GM19239 (cell line): ENCODE data around the gene AQP1.

Experiments
- DNase-seq: peaks from one replicate; pipeline ENCODE4 v3.0.0; 2011; ENCODE audit warnings: low spot score; ENCODE audit not compliant: insufficient read length
- FAIRE-seq: peaks from 2 replicates; lab custom pipeline; 2011; peaks lifted over from hg19 to GRCh38; lab: Jason Lieb, UNC

Gene AQP1

DNA sequence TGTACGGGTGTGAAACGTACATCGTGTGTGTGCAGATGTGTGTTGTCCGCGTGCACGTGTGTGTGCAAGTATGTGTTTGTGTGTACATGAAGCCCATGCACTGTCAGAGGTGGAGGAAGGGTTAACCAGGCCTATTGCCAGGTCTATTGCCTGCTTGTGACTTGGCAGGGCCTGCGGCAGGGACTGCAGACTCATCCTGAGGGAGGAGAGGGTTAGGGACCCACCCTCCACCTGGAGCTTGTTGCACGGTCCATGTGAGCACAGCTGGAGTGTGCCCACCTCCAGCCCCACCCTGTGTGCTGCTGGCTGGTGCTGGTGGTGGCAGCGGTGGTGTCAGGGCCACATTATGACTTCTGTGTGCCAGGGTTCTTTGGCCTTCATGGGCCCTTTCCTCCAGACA is 7.1 kb upstream of the AQP1 start:
- no peak for FAIRE-seq
- no peak for DNase-seq

- no peak for FAIRE-seq
- DNase-seq, result no peak
Observed at GRCh38 chr7:30905078-30906012, 6.3 kb upstream of the AQP1 start.

GRCh38 chr7:30906014-30906413 is 5.6 kb upstream of the AQP1 start:
- DNase-seq, result no peak
- no peak for FAIRE-seq

DNA sequence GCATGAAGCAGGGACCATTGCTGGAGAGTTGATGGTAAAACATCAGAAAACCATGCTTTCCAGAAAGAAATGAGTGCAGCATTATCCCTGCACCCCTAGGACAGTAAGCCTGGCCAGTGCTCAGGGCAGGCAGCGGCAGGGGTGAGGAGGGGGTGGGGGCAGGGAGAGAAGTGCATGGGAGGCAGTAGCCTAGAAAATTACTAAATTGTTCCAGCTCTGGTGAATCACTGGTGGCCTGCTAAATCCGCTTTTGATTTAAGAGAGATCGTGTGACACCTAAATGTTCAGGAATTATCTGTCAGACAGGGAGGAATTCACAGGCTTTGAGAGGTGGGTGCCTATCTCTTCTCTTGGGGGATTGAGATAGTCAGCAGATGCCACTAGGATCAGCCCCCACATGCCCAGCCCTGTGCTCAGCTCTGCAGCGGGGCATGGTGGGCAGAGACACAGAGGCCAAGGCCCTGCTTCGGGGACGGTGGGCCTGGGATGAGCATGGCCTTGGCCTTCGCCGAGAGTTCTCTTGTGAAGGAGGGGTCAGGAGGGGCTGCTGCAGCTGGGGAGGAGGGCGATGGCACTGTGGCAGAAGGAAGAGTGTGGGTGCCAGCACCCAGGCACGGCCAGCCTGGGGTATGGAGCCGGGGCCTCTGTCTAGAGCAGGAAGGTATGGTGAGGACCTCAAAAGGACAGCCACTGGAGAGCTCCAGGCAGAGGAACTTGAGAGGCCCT is 5.0 kb upstream of the AQP1 start:
- FAIRE-seq, result no peak
- no peak for DNase-seq

DNA sequence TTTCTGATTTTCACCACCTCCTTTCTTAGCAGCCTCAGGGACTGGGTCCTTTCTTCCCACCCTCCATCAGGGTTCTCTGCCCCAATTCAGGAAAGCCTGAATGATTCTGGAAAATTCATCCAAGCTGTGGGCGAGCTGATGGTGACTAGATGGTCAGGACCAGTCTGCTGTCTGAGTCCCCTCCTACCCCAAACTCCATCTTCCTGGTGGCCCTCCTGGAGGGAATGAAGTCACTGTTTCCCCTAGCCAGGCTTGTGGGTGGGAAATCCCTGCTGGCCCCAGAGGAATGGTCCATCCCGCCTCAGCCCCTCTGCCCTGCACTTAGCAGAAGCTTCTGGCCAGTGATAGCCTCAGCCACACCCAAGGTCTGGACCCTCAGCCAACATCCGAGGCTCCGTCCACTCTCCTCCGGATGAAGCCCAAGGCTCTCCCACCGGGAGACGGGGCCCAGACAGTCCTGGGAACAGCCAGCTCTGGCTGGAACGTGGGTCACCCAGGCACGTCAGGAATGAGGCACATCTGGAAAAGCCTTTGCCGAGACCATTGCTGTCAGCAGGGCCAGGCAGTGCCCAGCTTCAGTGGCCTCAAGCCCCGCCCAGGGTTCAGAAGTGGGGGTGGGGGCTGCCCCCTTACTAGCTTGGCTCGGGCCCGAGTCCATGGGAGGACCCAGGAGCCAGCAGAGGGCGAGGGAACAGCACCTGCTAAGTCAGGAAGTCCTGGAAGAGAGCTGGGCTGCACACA is 4.0 kb upstream of the AQP1 start:
- FAIRE-seq (no peak), DNase-seq (no peak)

DNA sequence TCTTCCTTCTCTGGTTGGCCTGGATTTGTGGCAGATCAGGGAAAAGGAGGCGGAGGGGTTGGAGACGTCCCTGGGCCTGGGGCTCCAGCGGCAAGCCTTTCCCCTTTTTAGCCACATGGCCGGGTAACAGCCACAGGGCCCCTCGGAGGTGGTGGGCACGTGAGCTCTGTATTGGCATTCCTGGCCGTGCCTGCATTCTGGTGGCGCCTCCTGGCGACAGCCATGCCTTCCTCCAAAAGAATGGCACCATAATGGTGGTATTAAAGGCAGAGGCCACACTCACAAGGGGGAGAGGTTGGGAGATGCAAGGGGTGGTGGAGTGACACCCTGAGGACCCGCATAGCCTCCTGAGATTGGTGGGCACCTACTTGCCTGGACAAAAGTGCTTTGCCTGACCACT is 3.0 kb upstream of the AQP1 start:
- no peak for FAIRE-seq
- DNase-seq, result no peak

DNA sequence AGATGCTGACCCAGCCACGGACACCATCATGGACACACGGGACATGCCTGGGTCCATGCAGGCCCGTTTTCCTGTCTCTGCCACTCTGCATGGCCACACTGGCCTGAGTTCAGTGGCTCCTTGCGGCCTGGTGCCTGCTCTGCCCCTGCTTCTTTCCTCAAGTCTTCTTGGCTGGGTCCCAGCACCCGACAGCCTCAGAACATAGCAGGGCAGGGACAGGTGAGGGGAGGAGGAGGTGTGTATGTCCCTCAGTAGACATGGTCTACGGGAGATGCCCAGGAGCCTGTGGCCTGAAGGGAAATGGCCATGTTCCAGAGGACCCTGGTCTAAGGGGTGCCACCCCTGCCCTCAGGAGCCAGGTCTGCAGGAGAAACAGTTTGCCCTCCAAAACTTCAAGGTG is 2.2 kb upstream of the AQP1 start:
- FAIRE-seq (no peak), DNase-seq (no peak)

- FAIRE-seq (no peak), DNase-seq (no peak)
Observed at GRCh38 chr7:30910411-30911073, 1.1 kb upstream of the AQP1 start.

DNA sequence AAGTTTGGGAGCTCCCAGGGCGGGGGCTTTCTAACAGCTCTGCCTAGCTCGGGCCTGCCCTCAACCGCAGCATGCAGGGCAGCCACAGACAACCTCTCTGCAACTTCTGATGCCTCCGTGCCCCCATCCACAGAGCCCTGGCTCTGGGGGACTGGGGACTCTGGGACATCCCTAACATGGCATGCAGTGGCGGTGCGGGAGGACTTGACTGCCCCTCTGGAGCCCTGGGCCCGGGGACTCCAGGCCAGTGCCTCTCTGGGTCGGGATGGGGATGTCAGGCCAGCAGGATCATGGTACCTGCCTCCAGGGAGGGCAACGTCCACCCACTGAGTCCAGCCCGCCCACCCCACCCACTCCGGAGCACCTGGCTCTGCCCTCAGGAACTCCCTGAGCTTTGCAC is 520 bp upstream of the AQP1 start:
- FAIRE-seq, result no peak
- DNase-seq, result no peak

GRCh38 chr7:30912021-30912730 is 523 bp downstream of the AQP1 start:
- no peak for FAIRE-seq
- no peak for DNase-seq

GRCh38 chr7:30912731-30912985 is 1.0 kb downstream of the AQP1 start:
- FAIRE-seq (no peak), DNase-seq (no peak)

GRCh38 chr7:30912986-30913811 is 1.5 kb downstream of the AQP1 start:
- FAIRE-seq (no peak), DNase-seq (no peak)

DNA sequence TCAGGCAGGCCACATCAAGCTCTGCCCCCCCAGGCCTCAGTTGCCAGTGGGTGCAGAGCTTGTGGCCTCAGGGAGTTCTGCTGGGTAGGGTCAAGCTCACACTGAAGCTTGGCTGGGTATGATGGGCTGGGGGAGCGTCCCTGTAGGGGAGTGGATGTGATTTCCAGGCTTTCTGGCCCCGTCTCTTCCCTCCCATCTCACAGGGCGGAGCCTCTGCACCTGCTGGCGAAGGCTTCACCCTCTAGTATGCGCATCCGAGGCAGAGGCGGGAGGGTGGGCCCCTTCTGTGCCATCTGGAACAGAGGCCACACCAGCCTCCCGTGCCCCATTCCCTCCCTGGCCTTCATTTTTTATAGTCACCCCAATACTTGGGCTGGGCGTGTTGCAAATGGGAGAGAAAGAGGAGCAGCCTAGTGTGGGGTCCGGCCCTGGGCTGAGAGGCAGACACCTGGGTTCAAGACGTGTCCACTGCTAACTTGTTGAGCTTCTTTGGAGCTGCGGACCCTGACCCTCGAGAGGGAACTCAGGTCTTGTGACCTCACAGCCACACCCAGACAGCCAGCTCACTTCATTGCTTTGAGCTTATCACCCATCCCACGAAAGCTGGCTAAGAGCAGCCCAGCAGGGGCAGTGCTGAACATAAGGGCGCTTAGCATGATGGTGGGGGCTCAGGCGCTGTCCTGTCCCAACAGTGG is 2.3 kb downstream of the AQP1 start:
- FAIRE-seq (no peak), DNase-seq (no peak)

DNA sequence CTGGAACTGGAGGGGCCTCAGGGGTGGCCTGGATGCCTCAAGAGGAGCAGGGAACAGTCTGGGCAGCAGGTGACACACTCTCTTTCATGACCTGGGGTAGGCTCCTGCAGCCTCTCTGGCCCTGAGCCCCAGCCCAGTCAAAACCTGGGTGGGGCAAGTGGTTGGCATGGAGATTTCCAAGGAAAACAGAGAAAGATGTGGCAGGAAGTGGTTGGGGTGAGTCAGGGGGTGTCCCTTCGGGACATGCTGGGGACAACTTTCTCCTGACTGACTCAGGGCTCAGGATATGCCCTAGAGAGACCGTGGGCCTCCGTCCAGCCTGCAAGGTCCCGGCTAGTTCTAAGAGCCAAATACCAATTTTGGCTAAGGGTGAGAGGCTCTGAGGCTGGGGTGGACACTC is 2.9 kb downstream of the AQP1 start:
- FAIRE-seq, result no peak
- no peak for DNase-seq

DNA sequence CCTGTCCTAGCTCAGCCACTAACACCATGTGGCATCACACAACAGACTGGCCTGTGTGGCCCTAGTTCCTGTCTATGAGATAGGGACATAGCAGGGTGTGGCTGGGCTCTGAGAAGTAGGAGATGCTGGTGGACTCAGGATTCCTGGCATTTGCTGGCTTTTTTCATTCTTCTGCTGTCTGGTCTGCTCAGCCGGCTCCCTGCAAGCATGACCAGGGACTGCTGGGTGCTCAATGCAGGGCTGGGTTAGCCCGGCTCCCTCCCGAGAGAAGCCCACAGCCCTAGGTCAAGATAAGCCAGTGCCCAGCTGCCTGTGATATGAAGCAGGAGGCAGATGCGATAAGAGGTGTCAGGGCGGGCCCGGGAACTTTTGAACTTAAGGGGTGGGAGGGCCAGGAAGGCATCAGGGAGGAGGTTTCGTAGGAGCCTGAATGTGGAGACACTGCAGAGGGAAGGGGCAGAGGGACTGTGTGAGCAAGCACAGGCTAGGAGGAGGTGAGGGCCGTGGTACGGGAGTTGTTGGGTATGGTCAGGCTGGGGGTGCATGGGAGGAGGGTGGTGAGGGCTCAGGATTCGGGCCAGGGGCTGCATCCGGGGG is 3.5 kb downstream of the AQP1 start:
- FAIRE-seq (no peak), DNase-seq (no peak)

DNA sequence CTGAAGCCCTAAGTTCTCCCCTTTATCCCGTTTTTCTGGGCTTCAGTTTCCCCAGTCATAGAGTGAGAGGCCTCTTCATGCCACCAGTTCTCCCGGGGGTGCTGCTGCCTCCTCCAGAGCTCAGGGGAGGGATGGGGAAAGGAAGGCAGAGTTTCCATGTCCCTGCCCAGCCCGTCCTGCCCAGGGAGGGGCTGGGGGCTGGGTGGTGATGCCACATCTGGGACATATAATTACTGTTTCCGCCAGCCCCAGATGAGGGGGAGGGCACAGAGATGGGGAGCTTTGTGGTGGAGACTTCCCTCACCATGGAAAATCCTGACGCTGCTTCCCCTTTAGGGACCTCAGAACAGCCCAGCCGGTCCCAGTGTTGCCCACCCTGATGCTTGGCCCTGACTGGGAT is 4.1 kb downstream of the AQP1 start:
- no peak for FAIRE-seq

GRCh38 chr7:30916255-30916654 is 4.6 kb downstream of the AQP1 start:
- FAIRE-seq, result no peak
- no peak for DNase-seq

More for the DNA sequence above, 4.1 kb downstream of the AQP1 start:
- DNase-seq, result no peak

GRCh38 chr7:30916767-30917166 is 5.1 kb downstream of the AQP1 start:
- no peak for DNase-seq
- FAIRE-seq, result no peak
